Measurements from ENCODE around the gene DNAH14. TPM values are rescaled to one million over a fixed set of nuclear protein-coding genes. Genes with fewer than 3 reads are reported as not detected.
"Not testable (repeated sequence)": the region's sequence is repeated elsewhere in the genome, so short reads cannot be mapped to it uniquely, and the experiment has no call there.

Gene DNAH14
- polyA plus RNA-seq, 1 donor: 18.2 TPM

- no peaks in the 10 kb centered on the region for H3K27me3 ChIP-seq (ENCODE audit: control insufficient read depth, insufficient read depth, low read length)
- no peaks in the 10 kb centered on the region for H3K36me3 ChIP-seq (ENCODE audit: control insufficient read depth, insufficient read depth, low read length)
- H3K9me3 ChIP-seq (ENCODE audit: control insufficient read depth, low read depth, low read length): no peaks in the 10 kb centered on the region
- no peaks in the 10 kb centered on the region for H3K4me1 ChIP-seq (ENCODE audit: control insufficient read depth, insufficient read depth, low read length)
- no peak for DNase-seq
- H3K27ac ChIP-seq (ENCODE audit: low read length): no peak overlapping the region
- H3K4me3 ChIP-seq (ENCODE audit: low read length): no peak overlapping the region
- no CpG with 5 or more reads among the region's 3 CpGs for WGBS (ENCODE audit: insufficient coverage, low lambda C conversion rate)
These were observed 208.5 kb downstream of the DNAH14 start for GRCh38 chr1:225137976-225138375.

- Histone ChIP-seq H3K27me3 (ENCODE audit: control insufficient read depth, insufficient read depth, low read length) (no peaks in the 10 kb centered on the region), H3K4me1 (ENCODE audit: control insufficient read depth, insufficient read depth, low read length) (no peaks in the 10 kb centered on the region), H3K9me3 (ENCODE audit: control insufficient read depth, low read depth, low read length) (no peaks in the 10 kb centered on the region), H3K4me3 (ENCODE audit: low read length) (no peak overlapping the region), H3K27ac (ENCODE audit: low read length) (no peak overlapping the region), H3K36me3 (ENCODE audit: control insufficient read depth, insufficient read depth, low read length) (no peaks in the 10 kb centered on the region)
- no peak for DNase-seq
These were observed 213.5 kb downstream of the DNAH14 start for GRCh38 chr1:225143001-225143400.

- WGBS (ENCODE audit: insufficient coverage, low lambda C conversion rate): no CpG with 5 or more reads among the region's 5 CpGs
These were observed 217.0 kb downstream of the DNAH14 start for GRCh38 chr1:225146478-225146877.

DNA sequence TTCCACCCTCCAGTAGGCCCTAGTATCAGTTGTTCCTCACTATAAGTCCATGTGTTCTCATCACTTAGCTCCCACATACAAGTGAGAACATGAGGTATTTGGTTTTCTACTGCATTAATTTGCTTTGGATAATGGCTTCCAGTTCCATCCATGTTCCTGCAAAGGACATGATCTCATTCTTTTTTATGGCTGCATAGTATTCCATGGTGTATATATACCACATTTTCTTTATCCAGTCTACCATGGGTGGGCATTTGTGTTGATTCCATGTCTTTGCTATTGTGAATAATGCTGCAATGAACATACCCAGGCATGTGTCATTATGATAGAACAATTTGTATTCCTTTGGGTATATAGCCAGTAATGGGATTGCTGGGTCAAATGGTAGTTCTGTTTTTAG lies 218.3 kb downstream of the DNAH14 start:
- DNase-seq; H3K4me1 ChIP-seq (ENCODE audit: control insufficient read depth, insufficient read depth, low read length); H3K4me3 ChIP-seq (ENCODE audit: low read length); H3K36me3 ChIP-seq (ENCODE audit: control insufficient read depth, insufficient read depth, low read length); H3K27me3 ChIP-seq (ENCODE audit: control insufficient read depth, insufficient read depth, low read length); H3K9me3 ChIP-seq (ENCODE audit: control insufficient read depth, low read depth, low read length); H3K27ac ChIP-seq (ENCODE audit: low read length): not testable (repeated sequence)

More at GRCh38 chr1:225146478-225146877, 217.0 kb downstream of the DNAH14 start:
- Histone ChIP-seq H3K9me3 (ENCODE audit: control insufficient read depth, low read depth, low read length) (no peaks in the 10 kb centered on the region), H3K27ac (ENCODE audit: low read length) (no peak overlapping the region), H3K4me1 (ENCODE audit: control insufficient read depth, insufficient read depth, low read length) (no peaks in the 10 kb centered on the region), H3K36me3 (ENCODE audit: control insufficient read depth, insufficient read depth, low read length) (no peaks in the 10 kb centered on the region), H3K4me3 (ENCODE audit: low read length) (no peak overlapping the region), H3K27me3 (ENCODE audit: control insufficient read depth, insufficient read depth, low read length) (no peaks in the 10 kb centered on the region)
- no peak for DNase-seq

GRCh38 chr1:225152061-225152460 lies 222.6 kb downstream of the DNAH14 start:
- H3K27ac ChIP-seq (ENCODE audit: low read length): no peak overlapping the region
- no peaks in the 10 kb centered on the region for H3K36me3 ChIP-seq (ENCODE audit: control insufficient read depth, insufficient read depth, low read length)
- H3K27me3 ChIP-seq (ENCODE audit: control insufficient read depth, insufficient read depth, low read length): no peaks in the 10 kb centered on the region
- no peaks in the 10 kb centered on the region for H3K9me3 ChIP-seq (ENCODE audit: control insufficient read depth, low read depth, low read length)
- no peak for DNase-seq
- no peak overlapping the region for H3K4me3 ChIP-seq (ENCODE audit: low read length)
- no peaks in the 10 kb centered on the region for H3K4me1 ChIP-seq (ENCODE audit: control insufficient read depth, insufficient read depth, low read length)

GRCh38 chr1:225155555-225155954 lies 226.1 kb downstream of the DNAH14 start:
- no peaks in the 10 kb centered on the region for H3K27me3 ChIP-seq (ENCODE audit: control insufficient read depth, insufficient read depth, low read length)
- no peak for DNase-seq
- no peaks in the 10 kb centered on the region for H3K4me1 ChIP-seq (ENCODE audit: control insufficient read depth, insufficient read depth, low read length)
- no peaks in the 10 kb centered on the region for H3K36me3 ChIP-seq (ENCODE audit: control insufficient read depth, insufficient read depth, low read length)
- H3K9me3 ChIP-seq (ENCODE audit: control insufficient read depth, low read depth, low read length): no peaks in the 10 kb centered on the region
- no peak overlapping the region for H3K4me3 ChIP-seq (ENCODE audit: low read length)
- H3K27ac ChIP-seq (ENCODE audit: low read length): no peak overlapping the region
- 100% methylated on average over 1 of the region's 1 CpG for WGBS (ENCODE audit: insufficient coverage, low lambda C conversion rate)

DNA sequence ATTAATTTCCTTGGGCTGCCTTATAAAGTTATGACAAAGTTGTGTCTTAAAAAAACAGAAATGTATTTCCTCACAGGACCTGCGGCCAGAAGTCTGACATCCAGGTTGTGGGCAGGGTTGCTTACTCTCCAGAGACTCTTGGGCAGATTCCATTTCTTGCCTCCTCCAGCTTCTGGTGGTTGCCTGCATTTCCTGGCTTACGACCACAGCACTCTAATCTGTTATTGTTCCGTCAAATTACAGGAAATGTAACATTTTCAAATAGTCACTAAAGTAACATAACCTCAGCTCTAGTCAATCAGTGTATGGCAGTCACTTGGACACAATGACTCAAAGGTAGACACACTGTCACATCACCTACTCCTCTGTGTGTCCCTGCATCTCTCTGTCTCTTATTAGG lies 226.8 kb downstream of the DNAH14 start:
- Histone ChIP-seq H3K27ac (ENCODE audit: low read length) (no peak overlapping the region), H3K9me3 (ENCODE audit: control insufficient read depth, low read depth, low read length) (no peaks in the 10 kb centered on the region), H3K4me1 (ENCODE audit: control insufficient read depth, insufficient read depth, low read length) (no peaks in the 10 kb centered on the region), H3K36me3 (ENCODE audit: control insufficient read depth, insufficient read depth, low read length) (no peaks in the 10 kb centered on the region), H3K27me3 (ENCODE audit: control insufficient read depth, insufficient read depth, low read length) (no peaks in the 10 kb centered on the region), H3K4me3 (ENCODE audit: low read length) (no peak overlapping the region)
- DNase-seq: no peak
- 94% methylated on average over 3 of the region's 3 CpGs for WGBS (ENCODE audit: insufficient coverage, low lambda C conversion rate)

DNA sequence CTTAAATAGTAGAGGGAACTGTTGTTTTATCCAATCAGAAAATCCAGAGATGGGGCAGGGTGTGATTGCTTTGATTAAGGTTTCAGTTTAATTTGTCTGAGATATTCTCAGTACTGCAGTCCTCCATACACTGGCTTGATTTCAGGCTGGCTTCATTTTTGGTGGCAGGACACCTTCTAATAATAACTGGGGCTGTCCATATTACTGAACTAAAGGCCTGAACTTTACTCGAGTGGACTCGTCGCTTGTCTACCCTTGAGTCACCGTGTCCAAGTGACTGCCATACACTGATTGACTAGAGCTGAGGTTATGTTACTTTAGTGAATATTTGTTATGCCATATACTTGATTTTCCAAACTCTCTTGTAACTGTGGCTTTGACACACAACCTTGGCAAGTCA lies 228.8 kb downstream of the DNAH14 start:
- no peaks in the 10 kb centered on the region for H3K9me3 ChIP-seq (ENCODE audit: control insufficient read depth, low read depth, low read length)
- no CpG with 5 or more reads among the region's 4 CpGs for WGBS (ENCODE audit: insufficient coverage, low lambda C conversion rate)
- DNase-seq: no peak
- no peak overlapping the region for H3K27ac ChIP-seq (ENCODE audit: low read length)
- H3K4me3 ChIP-seq (ENCODE audit: low read length): no peak overlapping the region
- no peaks in the 10 kb centered on the region for H3K27me3 ChIP-seq (ENCODE audit: control insufficient read depth, insufficient read depth, low read length)
- H3K36me3 ChIP-seq (ENCODE audit: control insufficient read depth, insufficient read depth, low read length): no peaks in the 10 kb centered on the region
- no peaks in the 10 kb centered on the region for H3K4me1 ChIP-seq (ENCODE audit: control insufficient read depth, insufficient read depth, low read length)

DNA sequence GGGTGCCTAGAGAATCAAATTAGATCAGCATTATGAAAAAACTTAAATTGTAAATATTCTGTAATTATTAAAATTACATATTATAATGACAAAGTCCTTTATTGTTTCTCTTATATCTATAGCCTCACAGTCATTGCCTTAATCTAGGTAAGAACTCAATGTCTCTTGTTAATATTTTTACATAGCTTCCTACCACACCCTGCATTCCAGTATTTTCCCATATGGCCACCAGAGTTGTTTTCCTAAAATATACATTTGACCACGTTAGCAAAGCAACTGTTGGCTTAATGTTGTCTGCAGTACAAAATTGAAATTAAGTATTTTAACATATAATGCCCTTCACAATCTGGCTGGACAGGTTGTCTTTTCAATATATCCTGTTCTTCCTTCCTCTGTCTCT lies 230.3 kb downstream of the DNAH14 start:
- DNase-seq: no peak
- Histone ChIP-seq H3K36me3 (ENCODE audit: control insufficient read depth, insufficient read depth, low read length) (no peaks in the 10 kb centered on the region), H3K27ac (ENCODE audit: low read length) (no peak overlapping the region), H3K27me3 (ENCODE audit: control insufficient read depth, insufficient read depth, low read length) (no peaks in the 10 kb centered on the region), H3K4me3 (ENCODE audit: low read length) (no peak overlapping the region), H3K9me3 (ENCODE audit: control insufficient read depth, low read depth, low read length) (no peaks in the 10 kb centered on the region), H3K4me1 (ENCODE audit: control insufficient read depth, insufficient read depth, low read length) (no peaks in the 10 kb centered on the region)
- 86% methylated on average over 1 of the region's 1 CpG for WGBS (ENCODE audit: insufficient coverage, low lambda C conversion rate)

DNA sequence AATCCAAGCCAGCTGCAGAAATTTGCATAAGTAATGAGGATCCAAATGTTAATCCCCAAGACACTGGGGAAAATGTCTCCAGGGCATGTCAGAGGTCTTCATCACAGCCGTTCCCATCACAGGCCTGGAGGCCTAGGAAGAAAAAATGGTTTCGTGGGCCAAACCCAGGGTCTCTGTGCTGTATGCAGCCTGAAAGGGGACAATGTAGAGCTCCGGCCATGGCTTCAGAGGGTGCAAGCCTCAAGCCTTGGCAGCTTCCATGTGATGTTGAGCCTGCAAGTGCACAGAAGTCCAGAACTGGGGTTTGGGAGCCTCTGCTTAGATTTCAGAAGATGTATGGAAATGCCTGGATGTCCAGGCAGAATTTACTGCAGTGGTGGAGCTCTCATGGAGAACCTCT lies 247.9 kb downstream of the DNAH14 start:
- not testable (repeated sequence) for H3K4me3 ChIP-seq (ENCODE audit: low read length); H3K9me3 ChIP-seq (ENCODE audit: control insufficient read depth, low read depth, low read length); H3K27ac ChIP-seq (ENCODE audit: low read length); H3K36me3 ChIP-seq (ENCODE audit: control insufficient read depth, insufficient read depth, low read length); H3K27me3 ChIP-seq (ENCODE audit: control insufficient read depth, insufficient read depth, low read length); DNase-seq; H3K4me1 ChIP-seq (ENCODE audit: control insufficient read depth, insufficient read depth, low read length)
- no CpG with 5 or more reads among the region's 3 CpGs for WGBS (ENCODE audit: insufficient coverage, low lambda C conversion rate)

GRCh38 chr1:225179686-225180085 lies 250.2 kb downstream of the DNAH14 start:
- H3K4me3 ChIP-seq (ENCODE audit: low read length): no peak overlapping the region
- no peaks in the 10 kb centered on the region for H3K36me3 ChIP-seq (ENCODE audit: control insufficient read depth, insufficient read depth, low read length)
- peaks cover 4% of the 10 kb centered on the region for H3K9me3 ChIP-seq (ENCODE audit: control insufficient read depth, low read depth, low read length)
- H3K27me3 ChIP-seq (ENCODE audit: control insufficient read depth, insufficient read depth, low read length): no peaks in the 10 kb centered on the region
- H3K27ac ChIP-seq (ENCODE audit: low read length): no peak overlapping the region
- H3K4me1 ChIP-seq (ENCODE audit: control insufficient read depth, insufficient read depth, low read length): no peaks in the 10 kb centered on the region
- DNase-seq: no peak
